D721Med (cell line): ENCODE measurements around the gene MCFD2.

Experiments
- DNase-seq: peaks from one replicate; pipeline ENCODE4 v3.0.0; 2011; ENCODE audit warnings: low spot score; ENCODE audit not compliant: insufficient read length
- FAIRE-seq: peaks from 2 replicates; lab custom pipeline; 2011; peaks lifted over from hg19 to GRCh38; lab: Jason Lieb, UNC
- TF ChIP-seq, protein P1 (sequence below): IDR thresholded peaks from 2 replicates; pipeline ENCODE4 v1.5.1; 2012; ENCODE audit warnings: mild to moderate bottlenecking, control low read depth; ENCODE audit not compliant: insufficient read depth; ENCODE audit errors: missing control alignments

Gene MCFD2

DNA sequence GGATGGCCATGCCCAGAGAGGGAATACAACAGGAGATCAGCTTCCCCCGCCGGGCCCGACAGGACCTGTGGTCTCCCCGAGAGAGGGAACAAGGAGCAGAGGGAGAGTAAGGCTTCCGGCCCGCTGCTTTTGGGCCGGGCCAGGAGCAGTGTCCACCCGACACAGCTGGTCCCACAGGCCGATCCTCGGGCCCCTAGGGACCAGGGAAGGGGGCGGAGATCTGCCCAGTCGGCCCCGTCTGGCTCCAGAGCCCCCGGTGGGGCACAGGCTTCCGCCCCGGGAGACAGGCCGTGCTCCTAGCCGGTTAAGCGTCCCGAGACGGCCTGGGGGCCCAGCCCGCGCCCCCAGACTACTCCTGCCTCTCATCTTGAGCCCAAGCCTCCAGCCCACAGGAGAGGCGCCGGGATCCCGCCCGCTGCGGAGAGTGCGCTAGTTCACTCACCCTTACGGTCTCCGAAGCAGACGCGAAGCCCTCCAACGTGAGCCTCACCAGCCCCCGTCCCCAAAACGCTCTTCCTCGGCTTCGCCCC lies at the start of gene MCFD2:
MCFD2 (minus strand) TSS at position 526 of the 530 bp plus-strand sequence. CDS start 6,635 bp downstream, outside the sequence.
- no peak for FAIRE-seq
- no peak for DNase-seq
- TF ChIP-seq, protein P1, sequence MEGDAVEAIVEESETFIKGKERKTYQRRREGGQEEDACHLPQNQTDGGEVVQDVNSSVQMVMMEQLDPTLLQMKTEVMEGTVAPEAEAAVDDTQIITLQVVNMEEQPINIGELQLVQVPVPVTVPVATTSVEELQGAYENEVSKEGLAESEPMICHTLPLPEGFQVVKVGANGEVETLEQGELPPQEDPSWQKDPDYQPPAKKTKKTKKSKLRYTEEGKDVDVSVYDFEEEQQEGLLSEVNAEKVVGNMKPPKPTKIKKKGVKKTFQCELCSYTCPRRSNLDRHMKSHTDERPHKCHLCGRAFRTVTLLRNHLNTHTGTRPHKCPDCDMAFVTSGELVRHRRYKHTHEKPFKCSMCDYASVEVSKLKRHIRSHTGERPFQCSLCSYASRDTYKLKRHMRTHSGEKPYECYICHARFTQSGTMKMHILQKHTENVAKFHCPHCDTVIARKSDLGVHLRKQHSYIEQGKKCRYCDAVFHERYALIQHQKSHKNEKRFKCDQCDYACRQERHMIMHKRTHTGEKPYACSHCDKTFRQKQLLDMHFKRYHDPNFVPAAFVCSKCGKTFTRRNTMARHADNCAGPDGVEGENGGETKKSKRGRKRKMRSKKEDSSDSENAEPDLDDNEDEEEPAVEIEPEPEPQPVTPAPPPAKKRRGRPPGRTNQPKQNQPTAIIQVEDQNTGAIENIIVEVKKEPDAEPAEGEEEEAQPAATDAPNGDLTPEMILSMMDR = no peak

DNA sequence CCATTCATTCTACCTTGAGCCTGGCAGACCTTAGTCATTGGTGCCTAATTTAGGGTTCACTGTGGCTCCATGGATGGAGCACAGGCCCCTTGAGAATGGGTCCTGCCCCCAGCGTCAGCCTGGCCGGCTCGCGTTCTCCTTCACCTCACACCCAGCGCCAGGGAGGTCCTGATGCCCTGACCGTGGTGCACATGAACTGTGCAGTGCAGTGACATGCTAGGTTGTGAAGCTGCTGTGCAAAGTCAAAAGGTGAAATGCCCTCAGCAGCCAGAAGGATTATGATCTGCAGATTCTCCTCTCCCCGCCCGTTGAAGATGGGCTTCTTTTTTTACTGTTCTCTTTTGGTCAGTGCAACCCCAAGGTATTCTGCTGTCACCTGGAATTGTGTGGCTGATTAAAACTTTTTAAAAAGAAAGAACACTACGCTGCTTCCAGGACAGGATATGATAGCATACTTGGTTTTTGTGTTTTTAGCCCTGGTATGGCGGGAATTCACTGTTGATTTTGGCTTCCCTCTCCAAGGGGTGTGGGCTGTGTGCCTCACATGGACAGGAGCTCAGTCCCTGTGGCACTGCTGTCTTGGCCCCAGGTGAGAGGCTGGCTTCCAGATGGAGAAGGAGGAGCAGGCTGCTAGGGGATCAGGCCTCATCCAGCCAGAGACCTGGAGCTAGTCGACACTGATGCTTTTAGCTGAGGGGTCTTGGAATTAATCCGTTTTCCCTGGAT lies 49.4 kb upstream of the MCFD2 start:
- FAIRE-seq (no peak), DNase-seq (no peak)
- TF ChIP-seq, protein P1 = no peak

DNA sequence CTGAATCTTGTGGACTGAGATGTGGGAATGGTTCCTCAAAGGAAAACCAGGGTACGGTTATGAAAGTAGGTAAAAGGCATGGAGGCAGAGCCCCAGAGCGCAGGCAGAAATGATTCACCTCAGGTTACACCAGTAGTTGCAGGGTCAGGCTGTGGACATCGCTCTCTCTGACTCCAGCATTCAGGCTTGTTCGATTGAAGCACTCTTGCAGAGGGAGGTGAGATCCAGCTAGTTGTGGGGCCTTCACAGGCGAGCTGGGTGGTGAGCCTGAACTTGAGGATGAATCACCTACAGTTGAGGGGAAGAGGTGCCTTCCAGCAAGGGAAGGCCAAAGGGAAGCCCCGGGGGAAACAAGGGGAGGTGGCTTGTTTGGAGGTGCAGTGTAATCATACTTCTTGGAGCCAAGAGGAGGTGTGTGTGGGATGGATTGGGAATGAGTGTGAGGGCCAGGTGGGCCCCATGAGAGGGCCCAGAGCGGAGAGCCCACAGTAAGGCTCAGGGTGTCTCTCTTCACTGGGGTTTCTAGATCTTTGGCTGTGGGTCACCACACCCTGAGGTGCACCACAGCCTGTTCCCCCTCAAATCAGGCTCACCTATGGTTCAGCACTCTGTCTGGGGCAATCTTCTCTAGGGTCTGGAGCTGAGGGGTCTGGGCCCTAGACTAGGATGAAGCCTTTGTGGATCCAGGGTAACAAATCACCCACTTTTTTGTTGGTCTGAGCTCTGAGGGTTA lies 48.5 kb upstream of the MCFD2 start:
- FAIRE-seq (no peak), DNase-seq (no peak)
- TF ChIP-seq, protein P1 = no peak

DNA sequence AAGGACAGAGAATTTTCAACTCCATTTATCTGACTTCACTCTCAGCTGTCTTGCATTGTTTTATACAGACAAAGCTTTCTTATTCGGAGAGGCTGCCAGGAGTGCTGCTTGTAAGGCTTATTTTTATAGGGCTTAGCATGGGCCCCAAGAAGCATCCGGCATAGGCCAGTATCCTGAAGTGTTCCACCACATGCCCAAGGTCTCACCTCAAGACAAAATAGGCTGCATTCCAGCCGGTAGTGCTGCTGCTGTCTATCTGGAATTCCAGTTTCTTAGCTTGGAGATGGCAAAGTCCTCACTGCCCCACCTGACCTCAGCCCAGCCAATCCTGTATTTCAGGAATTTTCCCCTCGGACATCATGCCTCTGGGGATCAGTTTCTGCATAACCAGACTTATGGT lies 47.6 kb upstream of the MCFD2 start:
- TF ChIP-seq, protein P1 = no peak
- FAIRE-seq = no peak

DNA sequence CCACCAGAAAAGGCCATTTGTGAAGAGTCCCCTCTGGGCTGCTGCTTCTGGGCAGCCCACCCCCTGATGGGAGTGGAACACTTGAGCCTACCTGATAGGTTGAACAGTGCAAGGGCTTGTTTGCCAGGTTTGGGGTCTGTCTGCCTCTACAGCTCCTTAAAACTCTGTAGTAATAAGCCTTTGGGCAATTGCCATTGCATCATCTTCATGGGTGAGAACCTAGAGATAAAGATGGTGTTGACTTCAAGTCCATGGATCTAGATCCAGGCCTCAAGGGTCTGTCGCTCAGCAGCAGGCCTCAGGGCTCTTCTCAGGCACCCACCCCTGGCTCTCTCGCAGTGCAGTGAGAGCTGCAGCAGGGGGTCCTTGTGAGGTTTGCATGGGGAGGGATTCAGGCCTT lies 47.1 kb upstream of the MCFD2 start:
- no peak for DNase-seq
- FAIRE-seq = no peak
- TF ChIP-seq, protein P1 = no peak

More for the DNA sequence above, 47.6 kb upstream of the MCFD2 start:
- DNase-seq = no peak

DNA sequence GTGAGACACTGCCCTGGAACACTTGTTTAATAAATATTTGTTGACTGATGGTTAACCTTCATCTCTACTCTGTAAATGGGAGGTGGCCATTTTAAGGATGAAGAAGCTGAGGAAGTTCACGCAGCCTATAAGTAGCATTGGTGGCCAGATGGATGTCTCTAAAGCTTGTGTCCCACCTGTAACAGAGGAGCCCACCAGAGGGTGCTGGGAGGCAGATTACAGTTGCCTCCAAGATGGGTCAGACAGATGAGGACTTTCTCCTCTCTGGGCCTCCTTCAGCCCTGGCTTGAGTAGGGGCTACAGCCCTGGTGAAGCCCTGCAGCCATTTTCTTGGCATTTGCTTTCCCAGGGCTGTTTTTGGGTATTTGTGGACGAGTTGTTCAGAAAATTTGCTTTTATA lies 45.0 kb upstream of the MCFD2 start:
- FAIRE-seq (no peak), DNase-seq (no peak)

More for the DNA sequence above, 45.0 kb upstream of the MCFD2 start:
- TF ChIP-seq, protein P1 = no peak
